PC-3 (cell line): Measurements from ENCODE around the gene ABLIM2.

ENCODE experiments used
- CTCF ChIP-seq: fragments of 300-600 bp; sonication (generic); conservative IDR thresholded peaks from 2 replicates; pipeline ENCODE4 v1.5.1; 2017; ENCODE audit warnings: antibody characterized with exemption, low read depth, mild to moderate bottlenecking, low read length
- EZH2 ChIP-seq: fragments of 300-600 bp; sonication (generic); IDR thresholded peaks from one replicate; pipeline ENCODE4 v1.6.1; 2017; ENCODE audit warnings: antibody characterized with exemption, mild to moderate bottlenecking, low read length; ENCODE audit not compliant: unreplicated experiment

- TF ChIP-seq CTCF: no peak
- TF ChIP-seq EZH2: no peak
These were observed 30.3 kb upstream of the ABLIM2 start for GRCh38 chr4:8188743-8189550.
